Amniotic epithelial cell (primary cell): Measurements from ENCODE around the gene MTA3.

ENCODE experiments used
- DNase-seq: peaks from one replicate; pipeline ENCODE4 v3.0.0-alpha.2; 2010; ENCODE audit warnings: low read depth

MTA3 gene

GRCh38 chr2:42762823-42763804, 194.7 kb downstream of the MTA3 start:
- no peak for DNase-seq

GRCh38 chr2:42764096-42764495, 195.7 kb downstream of the MTA3 start, which contains the start of gene OXER1:
TSS of gene OXER1 (minus strand) at chr2:42764135. CDS start at chr2:42764062, 73 bp downstream.
- no peak for DNase-seq

GRCh38 chr2:42764901-42765300, 196.5 kb downstream of the MTA3 start:
- DNase-seq: no peak

- DNase-seq: no peak
Observed at GRCh38 chr2:42765686-42766085, 197.3 kb downstream of the MTA3 start.

- DNase-seq: no peak
Observed at GRCh38 chr2:42767080-42767898, 198.9 kb downstream of the MTA3 start.

GRCh38 chr2:42767899-42768705, 199.7 kb downstream of the MTA3 start:
- DNase-seq: no peak

- DNase-seq: no peak
Observed at GRCh38 chr2:42768706-42769256, 200.3 kb downstream of the MTA3 start.

GRCh38 chr2:42769583-42770287, 201.3 kb downstream of the MTA3 start:
- DNase-seq: no peak

GRCh38 chr2:42770288-42771131, 202.1 kb downstream of the MTA3 start:
- DNase-seq: peak; percentile 52

- no peak for DNase-seq
Observed at GRCh38 chr2:42771546-42772153, 203.2 kb downstream of the MTA3 start.

GRCh38 chr2:42775186-42775585, 206.8 kb downstream of the MTA3 start:
- DNase-seq: no peak

- no peak for DNase-seq
Observed at GRCh38 chr2:42775810-42776209, 207.4 kb downstream of the MTA3 start.

GRCh38 chr2:42777883-42778805, 209.7 kb downstream of the MTA3 start:
- DNase-seq: peak; percentile 12

GRCh38 chr2:42781181-42781580, 212.7 kb downstream of the MTA3 start:
- DNase-seq: no peak

- DNase-seq: no peak
Observed at GRCh38 chr2:42783511-42783910, 215.1 kb downstream of the MTA3 start.

- DNase-seq: no peak
Observed at GRCh38 chr2:42784204-42784880, 215.9 kb downstream of the MTA3 start.

- no peak for DNase-seq
Observed at GRCh38 chr2:42786561-42787345, 218.3 kb downstream of the MTA3 start.
